H9 (cell line): ENCODE results near the gene XCL2. TPM values are rescaled to one million over a fixed set of nuclear protein-coding genes. Genes with fewer than 3 reads are reported as not detected.

Source experiments
- DNase-seq: peaks from one replicate; pipeline ENCODE4 v3.0.0-alpha.2; 2017
- H2AFZ ChIP-seq: one replicate; pipeline ENCODE4 v1.6.1; 2013; ENCODE audit warnings: mild to moderate bottlenecking, low read length, control low read depth, moderate library complexity
- H2AK5ac ChIP-seq: 2 replicates; pipeline ENCODE4 v1.6.1; 2013; ENCODE audit warnings: low read length, control low read depth, mixed read lengths; ENCODE audit not compliant: insufficient read length
- H2BK120ac ChIP-seq: one replicate; pipeline ENCODE4 v1.6.1; 2013; ENCODE audit warnings: low read depth, mild to moderate bottlenecking, low read length, control low read depth, inconsistent platforms; ENCODE audit not compliant: poor library complexity, severe bottlenecking
- H2BK12ac ChIP-seq: 2 replicates; pipeline ENCODE4 v1.6.1; 2013; ENCODE audit warnings: low read length, control low read depth, mixed read lengths, low read depth; ENCODE audit not compliant: insufficient read length
- H2BK15ac ChIP-seq: 2 replicates; pipeline ENCODE4 v1.6.1; 2013; ENCODE audit warnings: low read depth, low read length, control low read depth
- H2BK20ac ChIP-seq: one replicate; pipeline ENCODE4 v1.6.1; 2013; ENCODE audit warnings: low read depth, mild to moderate bottlenecking, low read length, control low read depth, inconsistent platforms; ENCODE audit not compliant: poor library complexity, severe bottlenecking
- H2BK5ac ChIP-seq: 2 replicates; pipeline ENCODE4 v1.6.1; 2013; ENCODE audit warnings: low read length, control low read depth, mixed read lengths; ENCODE audit not compliant: insufficient read length
- H3K14ac ChIP-seq: 2 replicates; pipeline ENCODE4 v1.6.1; 2013; ENCODE audit warnings: low read length, control low read depth; ENCODE audit not compliant: insufficient read depth
- H3K18ac ChIP-seq: 2 replicates; pipeline ENCODE4 v1.6.1; 2013; ENCODE audit warnings: low read depth, mild to moderate bottlenecking, mixed read lengths, low read length, control low read depth; ENCODE audit not compliant: insufficient read length
- H3K23ac ChIP-seq: 2 replicates; pipeline ENCODE4 v1.6.1; 2013; ENCODE audit warnings: low read length, control low read depth, mixed read lengths, low read depth; ENCODE audit not compliant: insufficient read length
- H3K23me2 ChIP-seq: 2 replicates; pipeline ENCODE4 v1.6.1; 2013; ENCODE audit warnings: low read depth, mild to moderate bottlenecking, mixed read lengths, low read length, control low read depth; ENCODE audit not compliant: insufficient read length, poor library complexity, severe bottlenecking
- H3K27ac ChIP-seq: 2 replicates; pipeline ENCODE4 v1.5.1; 2013; ENCODE audit warnings: low read length, control low read depth, mixed read lengths, low read depth; ENCODE audit not compliant: insufficient read length
- H3K27me3 ChIP-seq: 2 replicates; pipeline ENCODE4 v1.6.1; 2013; ENCODE audit warnings: low read length, control low read depth, inconsistent platforms; ENCODE audit not compliant: insufficient read depth
- H3K4ac ChIP-seq: 2 replicates; pipeline ENCODE4 v1.6.1; 2013; ENCODE audit warnings: low read depth, mild to moderate bottlenecking, control low read depth, inconsistent platforms, low read length, moderate library complexity
- H3K4me1 ChIP-seq: 2 replicates; pipeline ENCODE4 v1.6.1; 2013; ENCODE audit warnings: low read length, control low read depth, inconsistent platforms; ENCODE audit not compliant: insufficient read depth
- H3K4me2 ChIP-seq: 2 replicates; pipeline ENCODE4 v1.6.1; 2013; ENCODE audit warnings: low read length, control low read depth, mixed read lengths; ENCODE audit not compliant: insufficient read length, insufficient read depth
- H3K56ac ChIP-seq: 2 replicates; pipeline ENCODE4 v1.6.1; 2013; ENCODE audit warnings: low read depth, mild to moderate bottlenecking, mixed read lengths, low read length, control low read depth; ENCODE audit not compliant: insufficient read length
- H3K79me1 ChIP-seq: 2 replicates; pipeline ENCODE4 v1.6.1; 2013; ENCODE audit warnings: low read depth, mild to moderate bottlenecking, moderate library complexity, low read length, control low read depth, inconsistent platforms; ENCODE audit not compliant: insufficient read depth, poor library complexity, severe bottlenecking
- H3K79me2 ChIP-seq: 2 replicates; pipeline ENCODE4 v1.6.1; 2013; ENCODE audit warnings: low read length, control low read depth, inconsistent platforms; ENCODE audit not compliant: insufficient read depth
- H3K9ac ChIP-seq: 2 replicates; pipeline ENCODE4 v1.6.1; 2013; ENCODE audit warnings: low read length, control low read depth, mixed read lengths; ENCODE audit not compliant: insufficient read length; ENCODE audit errors: extremely low read depth
- H3K9me3 ChIP-seq: one replicate; pipeline ENCODE4 v1.6.1; 2013; ENCODE audit warnings: low read depth, low read length, inconsistent platforms; ENCODE audit not compliant: control insufficient read depth
- H3T11ph ChIP-seq: one replicate; pipeline ENCODE4 v1.6.1; 2013; ENCODE audit warnings: mild to moderate bottlenecking, low read length, control low read depth, inconsistent platforms
- H4K20me1 ChIP-seq: one replicate; pipeline ENCODE4 v1.6.1; 2013; ENCODE audit not compliant: control insufficient read depth, insufficient read length, insufficient read depth
- H4K5ac ChIP-seq: 2 replicates; pipeline ENCODE4 v1.6.1; 2013; ENCODE audit warnings: low read depth, mild to moderate bottlenecking, mixed read lengths, low read length, control low read depth; ENCODE audit not compliant: insufficient read length
- H4K8ac ChIP-seq: replicated peaks from 2 replicates; pipeline ENCODE4 v1.6.1; 2013; ENCODE audit warnings: low read length, control low read depth, mixed read lengths, low read depth; ENCODE audit not compliant: insufficient read length
- H4K91ac ChIP-seq: 2 replicates; pipeline ENCODE4 v1.6.1; 2013; ENCODE audit warnings: low read depth, mild to moderate bottlenecking, moderate library complexity, mixed read lengths, low read length, control low read depth; ENCODE audit not compliant: insufficient read length
- H3K27ac Mint-ChIP-seq, 3 experiments: 2 replicates in 2 of 3; 3 replicates in 1 of 3; pipeline ENCODE4 v1.8.0; 2020 to 2021; ENCODE audit warnings: mixed read lengths in 3 of 3, mild to moderate bottlenecking in 1 of 3, moderate library complexity in 1 of 3
- H3K27me3 Mint-ChIP-seq: 2 replicates; pipeline ENCODE4 v1.8.0; 2021; ENCODE audit warnings: low read depth, mild to moderate bottlenecking, moderate library complexity, mixed read lengths
- H3K36me3 Mint-ChIP-seq, 3 experiments: 2 replicates in 2 of 3; 3 replicates in 1 of 3; pipeline ENCODE4 v1.8.0; 2020 to 2021; ENCODE audit warnings: low read depth in 3 of 3, mixed read lengths in 3 of 3; ENCODE audit not compliant: insufficient read depth in 1 of 3
- H3K4me1 Mint-ChIP-seq, 2 experiments: 2 replicates each; pipeline ENCODE4 v1.8.0; 2020; ENCODE audit warnings: mixed read lengths in 2 of 2
- H3K4me3 Mint-ChIP-seq, 2 experiments: 2 replicates in 1 of 2; 3 replicates in 1 of 2; pipeline ENCODE4 v1.8.0; 2020 to 2021; ENCODE audit warnings: mild to moderate bottlenecking in 2 of 2, mixed read lengths in 2 of 2, moderate library complexity in 1 of 2
- H3K9me3 Mint-ChIP-seq, 2 experiments: 2 replicates in 1 of 2; 3 replicates in 1 of 2; pipeline ENCODE4 v1.8.0; 2020; ENCODE audit warnings: mild to moderate bottlenecking in 2 of 2, mixed read lengths in 2 of 2, moderate library complexity in 1 of 2
- whole genome bisulfite sequencing: extraction: QIAGEN DNeasy Blood & Tissue Kit; methylation state at CpG from one replicate; pipeline ENCODE4 v1.1.7; 2013; ENCODE audit warnings: missing lambda C conversion rate, low lambda C conversion rate, mixed read lengths; ENCODE audit not compliant: insufficient read length; ENCODE audit errors: extremely low coverage; 5-methylcytosine and 5-hydroxymethylcytosine counted together
- total RNA-seq: library from RNA; stranded (reverse); gene quantifications from 2 replicates; pipeline ENCODE4 v1.2.1, GENCODE V29; 2021
- TF ChIP-seq, protein P1 (sequence below): fragments of 200-600 bp; sonication (generic); conservative IDR thresholded peaks from 3 replicates; pipeline ENCODE4 v1.8.0; 2021; ENCODE audit warnings: antibody characterized with exemption, mild to moderate bottlenecking

The XCL2 gene
- total RNA-seq, 1 experiment from 2014 or later = not detected

DNA sequence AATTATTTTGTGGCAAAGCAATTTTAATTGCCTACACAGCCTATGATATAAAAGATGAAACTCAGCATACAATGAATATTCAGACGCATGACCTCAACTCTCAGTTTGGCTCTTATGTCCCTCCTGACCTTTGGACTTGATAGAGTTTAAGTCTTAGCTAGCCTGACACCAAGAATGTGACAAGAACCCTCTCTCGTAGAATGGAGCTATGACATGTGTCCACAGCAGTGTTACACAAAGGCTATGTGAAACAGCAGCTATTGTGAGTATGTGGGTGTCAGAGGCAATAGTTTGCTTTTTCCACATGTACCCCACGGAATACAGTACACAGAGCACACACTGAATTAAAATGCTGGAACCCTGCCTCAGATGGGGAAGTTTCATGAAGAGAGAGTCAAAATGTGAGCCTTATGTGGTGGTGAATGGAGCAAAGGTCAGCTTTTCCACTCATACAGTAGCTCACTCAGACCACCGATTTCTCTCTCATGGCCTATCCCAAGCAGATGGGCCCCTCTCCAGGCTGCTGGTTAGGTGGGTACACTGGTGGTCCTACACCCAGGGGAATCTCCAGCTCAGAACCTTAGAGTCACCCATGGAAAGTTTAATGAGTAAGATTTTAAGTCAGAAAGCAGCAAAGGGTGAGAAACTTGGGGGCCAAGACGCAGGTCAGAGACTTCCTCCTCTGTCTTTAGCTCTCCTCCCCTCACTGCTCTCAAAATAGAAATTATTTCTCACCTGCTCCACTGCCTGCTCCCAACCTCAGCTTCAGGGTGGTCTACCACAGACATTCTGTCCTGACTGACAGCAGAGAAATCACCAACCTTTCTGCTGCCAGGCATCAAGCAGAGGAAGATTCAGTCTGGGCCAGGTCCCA is 10.1 kb upstream of the XCL2 start:
- H3K23me2 ChIP-seq = no peaks in the 10 kb centered on the region
- H2AFZ ChIP-seq = no peak overlapping the region
- no peaks in the 10 kb centered on the region for H3K79me1 ChIP-seq
- no peak overlapping the region for H4K91ac ChIP-seq
- no peak overlapping the region for H2BK20ac ChIP-seq
- no peak overlapping the region for H3K27ac ChIP-seq
- no peaks in the 10 kb centered on the region for H3K9me3 ChIP-seq
- H4K20me1 ChIP-seq = no peaks in the 10 kb centered on the region
- no peak overlapping the region for H2AK5ac ChIP-seq
- no peak overlapping the region for H2BK5ac ChIP-seq
- no peak overlapping the region for H2BK15ac ChIP-seq
- H4K5ac ChIP-seq = no peak overlapping the region
- TF ChIP-seq, protein P1, sequence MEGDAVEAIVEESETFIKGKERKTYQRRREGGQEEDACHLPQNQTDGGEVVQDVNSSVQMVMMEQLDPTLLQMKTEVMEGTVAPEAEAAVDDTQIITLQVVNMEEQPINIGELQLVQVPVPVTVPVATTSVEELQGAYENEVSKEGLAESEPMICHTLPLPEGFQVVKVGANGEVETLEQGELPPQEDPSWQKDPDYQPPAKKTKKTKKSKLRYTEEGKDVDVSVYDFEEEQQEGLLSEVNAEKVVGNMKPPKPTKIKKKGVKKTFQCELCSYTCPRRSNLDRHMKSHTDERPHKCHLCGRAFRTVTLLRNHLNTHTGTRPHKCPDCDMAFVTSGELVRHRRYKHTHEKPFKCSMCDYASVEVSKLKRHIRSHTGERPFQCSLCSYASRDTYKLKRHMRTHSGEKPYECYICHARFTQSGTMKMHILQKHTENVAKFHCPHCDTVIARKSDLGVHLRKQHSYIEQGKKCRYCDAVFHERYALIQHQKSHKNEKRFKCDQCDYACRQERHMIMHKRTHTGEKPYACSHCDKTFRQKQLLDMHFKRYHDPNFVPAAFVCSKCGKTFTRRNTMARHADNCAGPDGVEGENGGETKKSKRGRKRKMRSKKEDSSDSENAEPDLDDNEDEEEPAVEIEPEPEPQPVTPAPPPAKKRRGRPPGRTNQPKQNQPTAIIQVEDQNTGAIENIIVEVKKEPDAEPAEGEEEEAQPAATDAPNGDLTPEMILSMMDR = no peak
- no peak overlapping the region for H3K18ac ChIP-seq
- no peak overlapping the region for H3T11ph ChIP-seq
- no peak overlapping the region for H3K23ac ChIP-seq
- no peaks in the 10 kb centered on the region for H3K27me3 ChIP-seq
- no peak overlapping the region for H3K4me2 ChIP-seq
- no peaks in the 10 kb centered on the region; the same call in 1 of the 2 replicates for H3K4me1 ChIP-seq
- no peaks in the 10 kb centered on the region for H3K36me3 Mint-ChIP-seq
- H3K4me1 Mint-ChIP-seq = peaks cover 13% of the 10 kb centered on the region in 2 experiments
- no CpG with 5 or more reads among the region's 5 CpGs for WGBS
- no peak overlapping the region for H2BK120ac ChIP-seq
- H3K27ac Mint-ChIP-seq = no peak overlapping the region
- no peak overlapping the region for H4K8ac ChIP-seq
- H3K27me3 Mint-ChIP-seq = no peaks in the 10 kb centered on the region
- H3K9me3 Mint-ChIP-seq = peaks cover 2% of the 10 kb centered on the region in 2 experiments; a peak in 3 of 5 replicates
- H3K4me3 Mint-ChIP-seq = no peak overlapping the region
- H3K4ac ChIP-seq = no peak overlapping the region
- H3K9ac ChIP-seq = no peak overlapping the region
- no peaks in the 10 kb centered on the region for H3K79me2 ChIP-seq
- H2BK12ac ChIP-seq = no peak overlapping the region
- no peak for DNase-seq
- H3K14ac ChIP-seq = no peak overlapping the region
- no peak overlapping the region for H3K56ac ChIP-seq
